Fibroblast of lung (primary cell): ENCODE results near the gene TTLL11. TPM values are rescaled to one million over a fixed set of nuclear protein-coding genes. Genes with fewer than 3 reads are reported as not detected.

ENCODE experiments used
- DNase-seq, 2 donors: peaks; one replicate each; pipeline versions ENCODE4 v3.0.0 to v3.0.0-alpha.2; 2010; ENCODE audit warnings: low read depth in 2 of 2
- H2AFZ ChIP-seq: 2 replicates; pipeline ENCODE4 v1.5.1; 2012; ENCODE audit warnings: low read length, control low read depth, inconsistent platforms
- H3K27ac ChIP-seq: 2 replicates; pipeline ENCODE4 v1.5.1; 2011; ENCODE audit warnings: low read length, control low read depth; ENCODE audit not compliant: insufficient read depth
- H3K27me3 ChIP-seq: 2 replicates; pipeline ENCODE4 v1.5.1; 2011; ENCODE audit warnings: mild to moderate bottlenecking, low read length; ENCODE audit not compliant: control insufficient read depth, insufficient read depth
- H3K36me3 ChIP-seq: 2 replicates; pipeline ENCODE4 v1.5.1; 2011; ENCODE audit warnings: low read length; ENCODE audit not compliant: control insufficient read depth, insufficient read depth
- H3K4me1 ChIP-seq: 2 replicates; pipeline ENCODE4 v1.5.1; 2011; ENCODE audit warnings: low read length; ENCODE audit not compliant: control insufficient read depth, insufficient read depth; ENCODE audit errors: extremely low read depth
- H3K4me2 ChIP-seq: 2 replicates; pipeline ENCODE4 v1.5.1; 2011; ENCODE audit warnings: low read length, control low read depth; ENCODE audit not compliant: insufficient read depth; ENCODE audit errors: extremely low read depth
- H3K4me3 ChIP-seq, 4 experiments: fragments of 200-600 bp in 1 of 4; sonication (generic) in 1 of 4; replicated peaks in 1 of 4; 2 replicates each; pipeline ENCODE4 v1.5.1; 2011 to 2016; ENCODE audit warnings: low read length in 4 of 4, low read depth in 3 of 4, mild to moderate bottlenecking in 3 of 4, control low read depth in 2 of 4, inconsistent platforms in 1 of 4, mixed read lengths in 1 of 4; ENCODE audit not compliant: insufficient read depth in 1 of 4; ENCODE audit errors: control extremely low read depth in 1 of 4
- H3K79me2 ChIP-seq: 2 replicates; pipeline ENCODE4 v1.5.1; 2012; ENCODE audit warnings: mild to moderate bottlenecking, low read length, inconsistent platforms; ENCODE audit not compliant: control insufficient read depth, insufficient read depth
- H3K9ac ChIP-seq: 2 replicates; pipeline ENCODE4 v1.5.1; 2011; ENCODE audit warnings: mild to moderate bottlenecking, low read length, control low read depth; ENCODE audit not compliant: insufficient read depth
- H3K9me3 ChIP-seq: 2 replicates; pipeline ENCODE4 v1.5.1; 2012; ENCODE audit warnings: low read depth, low read length; ENCODE audit not compliant: control insufficient read depth, insufficient read depth
- H4K20me1 ChIP-seq: 2 replicates; pipeline ENCODE4 v1.5.1; 2011; ENCODE audit warnings: low read length; ENCODE audit not compliant: control insufficient read depth, insufficient read depth; ENCODE audit errors: extremely low read depth
- CTCF ChIP-seq, 2 donors: IDR thresholded peaks in 1 of 2; conservative IDR thresholded peaks in 1 of 2; 1 replicate in 1 of 2; 2 replicates in 1 of 2; pipeline ENCODE4 v1.5.1; 2011 to 2012; ENCODE audit warnings: low read length in 2 of 2, control low read depth in 1 of 2, inconsistent platforms in 1 of 2, low read depth in 1 of 2, mild to moderate bottlenecking in 1 of 2
- EZH2 ChIP-seq: IDR thresholded peaks from 2 replicates; pipeline ENCODE4 v1.5.1; 2012; ENCODE audit warnings: low read length, control low read depth, mild to moderate bottlenecking; ENCODE audit errors: missing control alignments
- polyA plus RNA-seq, 2 donors: library from polyadenylated mRNA; depleted of rRNA in 1 of 2; stranded (reverse) in 1 of 2; unstranded in 1 of 2; fragments of >200 nt; gene quantifications; 2 replicates each; pipeline ENCODE4 v1.2.1, GENCODE V29; 2011 to 2012; ENCODE audit warnings: missing spikeins in 1 of 2
- total RNA-seq: library from RNA; depleted of rRNA; stranded (reverse); fragments of >200 nt; gene quantifications from 2 replicates; pipeline ENCODE4 v1.2.1, GENCODE V29; 2014

The TTLL11 gene
- total and polyA plus RNA-seq, 2 donors (not counting 1 experiment from before 2014, with no cell fraction given): 3.9 to 4.8 TPM

DNA sequence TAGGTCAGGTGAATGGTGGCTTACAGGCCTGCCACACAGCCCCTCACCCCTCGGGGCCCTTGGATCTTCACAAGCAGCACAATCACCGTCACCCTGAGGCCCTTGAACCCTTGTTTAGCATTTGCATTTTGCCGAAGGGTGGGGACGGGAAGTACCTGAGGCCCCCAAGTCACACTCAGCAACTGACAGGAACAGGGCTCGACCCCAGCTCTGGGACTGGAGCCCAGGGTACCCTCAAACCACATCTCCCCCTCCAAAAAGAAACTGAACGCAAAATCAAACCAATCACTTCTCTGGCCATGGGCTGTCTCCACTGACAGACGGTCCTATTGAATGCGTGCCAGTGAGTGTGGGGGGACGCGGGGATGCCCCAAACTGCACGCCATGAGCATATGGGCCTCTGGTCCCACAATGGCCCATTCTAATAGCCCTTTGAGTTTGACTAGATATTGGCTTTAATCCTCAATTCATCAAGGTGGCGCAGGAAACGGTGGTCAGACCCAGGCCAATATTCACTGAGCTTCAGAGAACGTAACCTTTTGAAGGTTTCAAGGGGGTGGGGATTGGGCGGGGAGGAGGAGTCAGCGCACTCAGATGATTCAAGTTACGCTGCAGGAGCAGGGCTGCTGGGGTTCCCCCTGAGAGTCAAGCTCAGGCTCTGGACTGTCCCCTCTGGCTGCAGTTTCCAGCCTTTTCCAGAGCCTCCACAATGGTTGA is 265.7 kb downstream of the TTLL11 start:
- Histone ChIP-seq H3K4me2 (no peak overlapping the region), H3K4me3 (no peak overlapping the region), H3K79me2 (no peaks in the 10 kb centered on the region), H3K27ac (no peak overlapping the region), H4K20me1 (no peaks in the 10 kb centered on the region), H3K9me3 (no peaks in the 10 kb centered on the region), H3K4me1 (no peaks in the 10 kb centered on the region), H3K9ac (no peak overlapping the region), H2AFZ (no peak overlapping the region), H3K27me3 (no peaks in the 10 kb centered on the region), H3K36me3 (no peaks in the 10 kb centered on the region)
- DNase-seq: no peak
- no peak for TF ChIP-seq EZH2
- TF ChIP-seq CTCF (conservative IDR thresholded peaks at IDR 0.05 in 1 of 2, IDR thresholded peaks at IDR 0.05 in 1 of 2; ENCODE audit: low read depth in 1 of 2, low read length in 2 of 2): no peak

DNA sequence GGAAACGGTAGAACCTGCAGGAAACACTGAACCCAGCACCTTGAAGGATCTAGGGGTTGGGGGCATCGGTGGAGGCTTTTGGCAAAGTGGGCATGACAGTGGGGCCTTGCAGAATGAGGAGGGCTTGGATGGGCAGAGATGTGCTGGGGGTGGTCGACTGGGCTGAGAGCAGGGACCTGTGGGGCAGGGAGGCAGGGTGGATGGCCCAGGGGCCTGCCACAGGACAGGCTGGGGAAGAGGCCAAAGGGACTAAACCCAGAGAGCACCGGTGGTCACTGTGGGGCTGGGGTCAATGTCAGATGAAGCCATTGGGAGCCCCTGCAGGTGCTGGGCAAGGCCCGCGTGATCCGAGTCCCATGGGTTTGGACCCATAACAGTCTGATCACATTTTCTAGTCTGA is 266.4 kb downstream of the TTLL11 start:
- Histone ChIP-seq H3K27ac (no peak overlapping the region), H4K20me1 (no peaks in the 10 kb centered on the region), H3K9ac (no peak overlapping the region), H3K4me1 (no peaks in the 10 kb centered on the region), H3K4me2 (no peak overlapping the region), H3K9me3 (no peaks in the 10 kb centered on the region), H3K79me2 (no peaks in the 10 kb centered on the region), H3K27me3 (no peaks in the 10 kb centered on the region), H2AFZ (no peak overlapping the region), H3K36me3 (no peaks in the 10 kb centered on the region), H3K4me3 (no peak overlapping the region)
- TF ChIP-seq CTCF (conservative IDR thresholded peaks at IDR 0.05 in 1 of 2, IDR thresholded peaks at IDR 0.05 in 1 of 2; ENCODE audit: low read depth in 1 of 2, low read length in 2 of 2): no peak
- DNase-seq: no peak

DNA sequence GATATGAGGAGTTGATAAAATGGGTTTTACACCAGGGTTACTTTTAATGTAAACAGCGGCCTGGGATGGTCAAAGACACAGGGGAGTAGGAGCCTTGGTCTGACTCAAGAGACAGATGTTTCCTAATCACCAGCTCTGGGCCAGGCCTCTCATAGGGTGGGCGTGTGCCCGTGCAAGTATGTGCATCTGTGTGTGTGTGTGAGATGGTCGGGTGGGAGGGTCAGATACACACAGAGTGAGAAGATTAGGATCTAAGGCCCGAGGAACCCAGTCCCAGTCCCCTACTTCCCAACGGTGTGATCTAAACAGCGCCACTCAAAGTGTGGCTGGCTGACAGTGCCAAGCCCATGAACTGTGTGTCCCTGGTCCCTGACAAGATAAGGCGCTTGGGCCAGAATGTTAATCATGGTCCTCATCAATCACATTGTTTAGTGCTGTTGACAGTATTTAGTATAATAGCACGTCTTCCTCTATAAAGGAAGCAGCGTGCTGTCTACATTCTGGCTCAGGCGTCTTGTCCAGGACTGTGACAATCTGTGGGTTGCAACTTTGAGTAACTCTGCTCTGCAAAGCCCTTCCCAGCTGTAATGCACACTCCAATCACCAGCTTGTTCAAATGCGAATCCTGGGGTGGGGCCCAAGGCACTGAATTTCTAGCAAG is 267.9 kb downstream of the TTLL11 start:
- Histone ChIP-seq H4K20me1 (no peaks in the 10 kb centered on the region), H3K79me2 (no peaks in the 10 kb centered on the region), H3K27me3 (no peaks in the 10 kb centered on the region), H2AFZ (no peak overlapping the region), H3K36me3 (no peaks in the 10 kb centered on the region), H3K4me3 (no peak overlapping the region), H3K9me3 (no peaks in the 10 kb centered on the region), H3K27ac (no peak overlapping the region), H3K4me1 (no peaks in the 10 kb centered on the region), H3K4me2 (no peak overlapping the region), H3K9ac (no peak overlapping the region)
- DNase-seq: no peak
- TF ChIP-seq EZH2: no peak
- no peak for TF ChIP-seq CTCF (conservative IDR thresholded peaks at IDR 0.05 in 1 of 2, IDR thresholded peaks at IDR 0.05 in 1 of 2; ENCODE audit: low read depth in 1 of 2, low read length in 2 of 2)
